HG02852 (cell line): ENCODE data around the gene ARHGAP45.

ENCODE experiments used
- ATAC-seq: cut with Tn5 transposase; IDR thresholded peaks from one replicate; pipeline ENCODE4 v1.9.1; 2021; ENCODE audit warnings: mild to moderate bottlenecking, moderate library complexity; ENCODE audit not compliant: unreplicated experiment

ARHGAP45 gene

GRCh38 chr19:1053176-1054101 is 13.5 kb upstream of the ARHGAP45 start:
- no peak for ATAC-seq

- no peak for ATAC-seq
These were observed 12.6 kb upstream of the ARHGAP45 start for GRCh38 chr19:1054102-1055027.

GRCh38 chr19:1055028-1055425 is 11.9 kb upstream of the ARHGAP45 start:
- no peak for ATAC-seq

- ATAC-seq, result no peak
These were observed 10.9 kb upstream of the ARHGAP45 start for GRCh38 chr19:1055886-1056620.

- no peak for ATAC-seq
These were observed 9.7 kb upstream of the ARHGAP45 start for GRCh38 chr19:1057176-1057855.

DNA sequence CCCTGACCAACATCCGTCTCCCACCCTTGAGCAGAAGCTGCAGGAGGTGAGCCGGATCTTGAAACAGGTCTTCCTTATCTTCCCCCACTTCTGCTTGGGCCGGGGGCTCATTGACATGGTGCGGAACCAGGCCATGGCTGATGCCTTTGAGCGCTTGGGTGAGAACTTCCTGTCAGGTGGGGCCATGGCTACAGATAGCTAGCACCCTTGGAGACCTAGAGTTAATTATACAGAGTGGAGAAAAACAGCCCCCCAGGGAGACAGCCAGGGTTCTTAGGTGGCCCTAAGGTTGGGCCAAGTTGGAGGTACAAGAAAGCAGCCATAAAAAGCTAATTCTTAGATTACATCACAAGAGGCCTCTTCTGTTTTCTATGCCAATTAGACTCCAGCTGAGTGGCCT is 8.9 kb upstream of the ARHGAP45 start:
- no peak for ATAC-seq

GRCh38 chr19:1060689-1061088 is 6.3 kb upstream of the ARHGAP45 start:
- no peak for ATAC-seq

- ATAC-seq, result no peak
These were observed 5.0 kb upstream of the ARHGAP45 start for GRCh38 chr19:1061987-1062386.

DNA sequence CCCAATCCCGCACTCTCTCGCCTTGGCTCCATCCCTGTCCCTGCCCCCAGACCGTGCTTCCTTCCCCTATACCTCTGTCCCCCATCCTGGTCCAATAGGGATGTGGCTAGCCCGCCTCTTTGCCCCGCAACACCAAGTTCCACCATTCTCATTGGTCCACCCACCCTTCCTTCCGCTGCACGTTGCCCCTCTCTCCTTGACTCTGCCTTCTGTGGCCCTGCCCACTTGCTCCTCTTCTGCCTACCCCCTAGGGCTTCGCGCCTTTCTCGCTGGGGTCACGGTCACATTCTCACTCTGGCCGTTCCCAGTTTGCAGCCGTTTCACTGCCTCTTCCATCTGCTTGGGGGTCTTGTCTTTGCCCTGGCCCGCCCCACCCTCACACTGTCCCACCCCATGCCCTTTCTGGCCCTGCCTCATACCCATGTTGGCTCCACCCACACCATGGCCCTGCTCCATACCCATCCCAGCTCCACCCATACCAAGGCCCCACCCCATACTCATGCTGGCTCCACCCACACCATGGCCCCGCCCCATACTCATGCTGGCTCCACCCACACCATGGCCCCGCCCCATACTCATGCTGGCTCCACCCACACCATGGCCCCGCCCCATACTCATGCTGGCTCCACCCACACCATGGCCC is 4.5 kb upstream of the ARHGAP45 start:
- no peak for ATAC-seq

DNA sequence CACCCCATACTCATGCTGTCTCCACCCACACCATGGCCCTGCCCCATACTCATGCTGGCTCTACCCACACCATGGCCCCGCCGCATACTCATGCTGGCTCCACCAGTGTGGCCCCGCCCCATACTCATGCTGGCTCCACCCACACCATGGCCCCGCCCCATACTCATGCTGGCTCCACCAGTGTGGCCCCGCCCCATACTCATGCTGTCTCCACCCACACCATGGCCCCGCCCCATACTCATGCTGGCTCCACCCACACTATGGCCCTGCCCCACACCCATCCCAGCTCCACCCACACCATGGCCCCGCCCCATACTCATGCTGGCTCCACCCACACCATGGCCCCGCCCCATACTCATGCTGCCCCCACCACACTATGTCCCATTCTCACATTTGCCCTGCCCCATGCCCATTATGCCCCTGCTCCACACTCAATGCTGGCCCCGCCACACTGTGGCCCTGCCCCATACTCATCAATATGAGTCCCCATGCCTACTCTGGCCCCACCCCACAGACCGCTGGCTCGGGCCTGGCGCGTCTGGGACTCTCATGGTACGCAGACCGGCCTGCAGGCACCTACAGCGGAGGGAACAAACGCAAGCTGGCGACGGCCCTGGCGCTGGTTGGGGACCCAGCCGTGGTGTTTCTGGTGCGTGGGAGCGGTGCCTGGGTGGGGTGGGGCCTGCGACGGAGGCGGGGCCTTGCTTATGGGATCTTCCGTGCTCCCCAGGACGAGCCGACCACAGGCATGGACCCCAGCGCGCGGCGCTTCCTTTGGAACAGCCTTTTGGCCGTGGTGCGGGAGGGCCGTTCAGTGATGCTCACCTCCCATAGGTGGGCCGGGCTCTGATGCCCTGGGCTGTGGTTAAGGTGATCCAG is 3.7 kb upstream of the ARHGAP45 start:
- ATAC-seq, result no peak

DNA sequence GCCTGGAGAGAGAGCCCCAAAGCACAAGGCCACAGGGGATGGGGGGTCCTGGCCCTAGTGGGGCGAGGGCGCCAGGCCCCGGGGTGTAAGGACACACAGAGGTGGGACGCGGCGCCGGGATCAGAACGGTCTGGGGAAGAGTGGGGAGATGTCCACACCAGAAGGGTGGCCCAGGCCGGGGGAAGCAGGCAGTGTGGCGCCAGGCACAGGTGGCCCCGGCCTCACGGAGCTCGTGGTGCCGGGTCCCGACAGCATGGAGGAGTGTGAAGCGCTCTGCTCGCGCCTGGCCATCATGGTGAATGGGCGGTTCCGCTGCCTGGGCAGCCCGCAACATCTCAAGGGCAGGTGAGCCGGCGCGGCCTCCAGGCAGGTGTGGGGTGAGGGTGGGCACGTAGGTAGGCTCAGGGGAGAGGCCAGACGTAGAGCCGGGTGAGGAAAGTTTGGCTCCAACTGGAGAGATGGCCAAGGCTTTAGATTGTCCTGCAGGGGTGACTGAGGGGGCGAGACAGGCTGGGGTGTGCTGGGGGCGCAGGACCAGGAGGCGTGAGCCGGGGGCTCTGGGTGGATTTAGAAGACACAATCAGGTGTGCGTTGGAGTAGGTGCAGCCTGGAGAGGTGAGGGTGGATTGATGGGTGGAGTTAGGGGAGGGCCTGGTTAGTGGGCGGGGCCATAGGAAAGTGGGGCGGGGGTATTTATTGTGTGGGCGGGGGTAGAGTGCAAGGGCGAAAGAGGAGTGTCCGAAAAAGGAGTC is 2.9 kb upstream of the ARHGAP45 start:
- no peak for ATAC-seq

- no peak for ATAC-seq
These were observed 2.0 kb upstream of the ARHGAP45 start for GRCh38 chr19:1064661-1065605.

GRCh38 chr19:1065606-1066109 is 1.3 kb upstream of the ARHGAP45 start:
- ATAC-seq, result no peak

GRCh38 chr19:1066251-1066747 is 668 bp upstream of the ARHGAP45 start:
- ATAC-seq, result no peak

GRCh38 chr19:1067341-1067957 is 482 bp downstream of the ARHGAP45 start:
- ATAC-seq, result no peak
